HepG2 (cell line): ENCODE measurements around the gene GLIS1. TPM values are rescaled to one million over a fixed set of nuclear protein-coding genes. Genes with fewer than 3 reads are reported as not detected.

Experiments used
- ATAC-seq: fragments of 200-7000 bp; cut with Tn5 transposase; 3 replicates; pipeline ENCODE4 v1.9.1; 2020; ENCODE audit warnings: mild to moderate bottlenecking, moderate library complexity
- BruUV-seq: library from RNA; stranded (reverse); fragments of 400-500 nt; replicated peaks from 2 replicates; lab custom pipeline; 2021; lab: Mats Ljungman, UMichigan
- CTCF ChIA-PET: fragments of 300-600 bp; formaldehyde crosslinking; extraction: SDS; loops from one replicate; lab custom pipeline; 2021; ENCODE audit warnings: low total read pairs, inconsistent platforms, low intra/inter-chr PET ratio; lab: Yijun Ruan, JAX
- POLR2A ChIA-PET: fragments of 350-600 bp; sonication (Branson Sonifier 250); formaldehyde crosslinking; loops from one replicate; lab custom pipeline; 2020; ENCODE audit warnings: antibody characterized with exemption, inconsistent platforms; lab: Yijun Ruan, JAX
- DNase-seq: peaks from one replicate; pipeline ENCODE4 v3.0.0-alpha.2; 2015; ENCODE audit warnings: low spot score
- FAIRE-seq: peaks from 3 replicates; lab custom pipeline; 2011; peaks lifted over from hg19 to GRCh38; lab: Jason Lieb, UNC
- H2AFZ ChIP-seq: one replicate; pipeline ENCODE4 v1.6.1; 2011; ENCODE audit warnings: low read length, inconsistent platforms
- H3K27ac ChIP-seq: fragments of 300-600 bp; 3 replicates; pipeline ENCODE4 v1.8.0; 2011; ENCODE audit warnings: mixed run types, mild to moderate bottlenecking, mixed read lengths, low read length, inconsistent platforms; ENCODE audit not compliant: insufficient read depth; ENCODE audit errors: extremely low read length
- H3K27me3 ChIP-seq, 2 experiments: fragments of 200-600 bp in 1 of 2; 2 replicates in 1 of 2; 3 replicates in 1 of 2; pipeline versions ENCODE4 v1.6.0 to v1.8.0; 2011; ENCODE audit warnings: low read length in 2 of 2, mild to moderate bottlenecking in 2 of 2, moderate library complexity in 2 of 2, inconsistent platforms in 1 of 2; ENCODE audit not compliant: insufficient read depth in 2 of 2, control insufficient read depth in 1 of 2
- H3K36me3 ChIP-seq, 2 experiments: fragments of 200-600 bp in 1 of 2; replicated peaks in 1 of 2; 2 replicates in 1 of 2; 3 replicates in 1 of 2; pipeline versions ENCODE4 v1.5.1 to v1.8.0; 2011; ENCODE audit warnings: low read length in 2 of 2, inconsistent platforms in 1 of 2; ENCODE audit not compliant: insufficient read depth in 2 of 2, control insufficient read depth in 1 of 2
- H3K4me1 ChIP-seq: 2 replicates; pipeline ENCODE4 v1.5.1; 2012; ENCODE audit warnings: low read length, inconsistent platforms; ENCODE audit not compliant: insufficient read depth
- H3K4me2 ChIP-seq: 2 replicates; pipeline ENCODE4 v1.6.0; 2011; ENCODE audit warnings: low read depth, low read length, inconsistent platforms
- H3K4me3 ChIP-seq, 3 experiments: fragments of 200-600 bp in 1 of 3; sonication (generic), shearing (Covaris generic) in 1 of 3; replicated peaks in 1 of 3; 2 replicates each; pipeline ENCODE4 v1.5.1; 2011 to 2016; ENCODE audit warnings: low read length in 3 of 3, inconsistent platforms in 2 of 3, low read depth in 2 of 3, mild to moderate bottlenecking in 2 of 3, control low read depth in 1 of 3, mixed read lengths in 1 of 3; ENCODE audit not compliant: insufficient read depth in 1 of 3
- H3K79me2 ChIP-seq: one replicate; pipeline ENCODE4 v1.6.1; 2011; ENCODE audit warnings: low read length, inconsistent platforms; ENCODE audit not compliant: insufficient read depth
- H3K9ac ChIP-seq: 2 replicates; pipeline ENCODE4 v1.6.0; 2011; ENCODE audit warnings: mild to moderate bottlenecking, low read depth, low read length, inconsistent platforms; ENCODE audit not compliant: insufficient read depth
- H3K9me3 ChIP-seq: 2 replicates; pipeline ENCODE4 v1.5.1; 2012; ENCODE audit warnings: mild to moderate bottlenecking, low read length
- H4K20me1 ChIP-seq: 2 replicates; pipeline ENCODE4 v1.6.0; 2011; ENCODE audit warnings: inconsistent platforms, mild to moderate bottlenecking, low read length, moderate library complexity; ENCODE audit not compliant: insufficient read depth
- ATF5 ChIP-seq: sonication (generic); formaldehyde crosslinking; IDR thresholded peaks from 2 replicates; pipeline ENCODE4 v1.4.0; 2020; ENCODE audit warnings: mild to moderate bottlenecking, low read depth, missing genetic modification reagents
- CSRNP1 ChIP-seq: sonication (generic); formaldehyde crosslinking; IDR thresholded peaks from 2 replicates; pipeline ENCODE4 v1.8.1; 2023; ENCODE audit warnings: mild to moderate bottlenecking, missing genetic modification reagents
- DBP ChIP-seq: sonication (generic); formaldehyde crosslinking; IDR thresholded peaks from 2 replicates; pipeline ENCODE4 v1.4.0; 2020; ENCODE audit warnings: missing genetic modification reagents; ENCODE audit errors: not compliant biosample characterization
- DRAP1 ChIP-seq: IDR thresholded peaks from 2 replicates; pipeline ENCODE4 v1.6.1; 2016; ENCODE audit warnings: missing genetic modification reagents, missing compliant biosample characterization
- HMGXB3 ChIP-seq: sonication (generic); formaldehyde crosslinking; IDR thresholded peaks from 2 replicates; pipeline ENCODE4 v1.4.0; 2020; ENCODE audit warnings: missing genetic modification reagents, borderline replicate concordance
- KDM5B ChIP-seq: sonication (generic); formaldehyde crosslinking; IDR thresholded peaks from 2 replicates; pipeline ENCODE4 v1.4.0; 2020; ENCODE audit warnings: missing genetic modification reagents, mild to moderate bottlenecking, borderline replicate concordance
- MNT ChIP-seq: fragments of 450-650 bp; IDR thresholded peaks from 2 replicates; pipeline ENCODE4 v1.6.1; 2016
- NBN ChIP-seq: fragments of 450-650 bp; conservative IDR thresholded peaks from 2 replicates; pipeline ENCODE4 v1.6.1; 2017
- SMAD1 ChIP-seq: sonication (generic); formaldehyde crosslinking; IDR thresholded peaks from 2 replicates; pipeline ENCODE4 v1.4.0; 2020; ENCODE audit warnings: missing genetic modification reagents, low read depth, mild to moderate bottlenecking, borderline replicate concordance
- SUZ12 ChIP-seq: fragments of 150-350 bp; IDR thresholded peaks from 2 replicates; pipeline ENCODE4 v1.6.1; 2014; ENCODE audit warnings: low read depth, low read length
- TMF1 ChIP-seq: sonication (generic); formaldehyde crosslinking; IDR thresholded peaks from 2 replicates; pipeline ENCODE4 v1.8.1; 2022; ENCODE audit warnings: low read depth, missing genetic modification reagents
- ZNF180 ChIP-seq: sonication (generic); formaldehyde crosslinking; IDR thresholded peaks from 2 replicates; pipeline ENCODE4 v1.4.0; 2020; ENCODE audit warnings: low read depth, missing genetic modification reagents, borderline replicate concordance
- ZNF224 ChIP-seq: sonication (generic); formaldehyde crosslinking; IDR thresholded peaks from 2 replicates; pipeline ENCODE4 v1.5.0; 2020; ENCODE audit warnings: mild to moderate bottlenecking, missing genetic modification reagents
- ZNF274 ChIP-seq: sonication (generic); formaldehyde crosslinking; IDR thresholded peaks from 2 replicates; pipeline ENCODE4 v1.5.1; 2020; ENCODE audit warnings: mild to moderate bottlenecking, missing genetic modification reagents
- ZNF782 ChIP-seq: sonication (generic); formaldehyde crosslinking; IDR thresholded peaks from 2 replicates; pipeline ENCODE4 v1.4.0; 2020; ENCODE audit warnings: missing genetic modification reagents, mild to moderate bottlenecking, borderline replicate concordance
- WGBS: methylation state at CpG from one replicate; pipeline ENCODE4 v1.1.6; 2017; ENCODE audit warnings: low lambda C conversion rate; 5-methylcytosine and 5-hydroxymethylcytosine counted together
- in situ Hi-C: cut with HindIII; loops from 2 replicates; pipeline ENCODE4 v1.10.0; 2017; ENCODE audit warnings: low pct_unique_long_range_greater_than_20kb; ENCODE audit not compliant: extremely low pct_ligation_motif_present
- intact Hi-C: fragments of 100-400 bp; cut with micrococcal nuclease; formaldehyde crosslinking; loops from one replicate; pipeline ENCODE4 v1.10.0; 2022; ENCODE audit not compliant: unreplicated experiment
- polyA plus RNA-seq, 8 experiments: library from polyadenylated mRNA; depleted of rRNA in 3 of 8; stranded (reverse) in 7 of 8; unstranded in 1 of 8; fragments of >200 nt; fragmentation: Illumina TruSeq in 4 of 8; extraction: Trizol in 4 of 8; gene quantifications; 2 replicates each; pipeline versions ENCODE4 v1.2.1 to v1.2.3, GENCODE V29; 2011 to 2016; ENCODE audit warnings: low read depth in 4 of 8, missing spikeins in 1 of 8, mixed read lengths in 1 of 8; ENCODE audit not compliant: insufficient read depth in 1 of 8
- total RNA-seq, 5 experiments: library from RNA; depleted of rRNA; stranded (reverse); fragments of >200 nt; fragmentation: Illumina TruSeq; extraction: Trizol; gene quantifications; 2 replicates each; pipeline ENCODE4 v1.2.3, GENCODE V29; 2016; ENCODE audit warnings: low read depth in 1 of 5

GLIS1 gene
- total and polyA plus RNA-seq, 2 of the 13 experiments (the other 11 are each of a cell fraction or from before 2014, with no cell fraction given), result 0.03 TPM; not detected in 1

GRCh38 chr1:53621144-53621543 lies 117.8 kb downstream of the GLIS1 start:
- Histone ChIP-seq H3K27me3 (peaks cover 4 to 21% of the 10 kb centered on the region in 2 experiments; a peak in 3 of 5 replicates), H3K79me2 (no peaks in the 10 kb centered on the region), H3K9me3 (no peaks in the 10 kb centered on the region), H4K20me1 (no peaks in the 10 kb centered on the region), H3K9ac (no peak overlapping the region), H3K4me3 (no peak overlapping the region), H3K27ac (no peak overlapping the region), H3K4me1 (no peaks in the 10 kb centered on the region), H3K4me2 (no peak overlapping the region), H2AFZ (no peak overlapping the region), H3K36me3 (no peaks in the 10 kb centered on the region)
- no peak for ATAC-seq
- no peak for DNase-seq
- no peak for FAIRE-seq
- POLR2A ChIA-PET, result no interaction called here
- 20% methylated on average over 4 of the region's 4 CpGs for WGBS
- TF ChIP-seq DBP (CRISPR knock-in tag) (no peak), MNT (no peak), ZNF274 (no peak), ATF5 (CRISPR knock-in tag) (no peak), ZNF224 (CRISPR knock-in tag) (no peak), ZNF782 (CRISPR knock-in tag) (no peak), CSRNP1 (CRISPR knock-in tag) (no peak), KDM5B (CRISPR knock-in tag) (no peak), ZNF180 (no peak), TMF1 (CRISPR knock-in tag) (no peak), HMGXB3 (CRISPR knock-in tag) (no peak), DRAP1 (CRISPR knock-in tag) (no peak), SUZ12 (no peak), SMAD1 (no peak), NBN (no peak)
- intact Hi-C loops, result no loop called here
- CTCF ChIA-PET, result no interaction called here
- BruUV-seq, result no TSS peak
- in situ Hi-C loops, result no loop called here
